SH-SY5Y (cell line): ENCODE results near the gene PRSS23.

Experiments used
- GATA2 ChIP-seq: IDR thresholded peaks from 2 replicates; pipeline ENCODE4 v1.6.1; 2011; ENCODE audit warnings: mild to moderate bottlenecking, low read depth, low read length
- GATA3 ChIP-seq: IDR thresholded peaks from 2 replicates; pipeline ENCODE4 v1.6.1; 2011; ENCODE audit warnings: low read depth, mild to moderate bottlenecking, low read length, moderate library complexity

DNA sequence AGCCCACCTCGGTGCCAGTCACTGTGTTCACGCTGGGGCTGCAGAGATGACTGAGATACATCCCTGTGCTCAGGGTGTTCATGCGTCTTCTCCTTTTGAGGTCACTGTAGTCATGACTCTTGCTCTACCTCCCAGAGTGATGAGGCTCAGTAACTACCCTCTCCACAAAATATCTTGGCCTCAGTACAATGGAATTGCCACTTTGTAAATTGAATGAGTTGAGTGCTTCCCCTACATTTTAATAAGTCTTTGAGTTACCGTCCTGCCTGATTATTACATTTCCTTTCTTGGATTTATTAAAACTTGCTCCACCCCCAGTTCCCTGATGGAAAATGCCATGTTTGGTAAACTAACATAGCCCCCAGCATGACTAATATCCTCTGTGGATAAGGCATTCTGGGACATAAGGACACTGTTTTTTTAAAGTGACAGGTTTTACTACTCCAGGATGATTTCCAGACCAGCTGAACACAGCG, 15.9 kb downstream of the PRSS23 start:
- TF ChIP-seq GATA2 (no peak), GATA3 (no peak)
